Duodenal mucosa (tissue), 2 donors: ENCODE measurements around the gene FIP1L1.

ENCODE experiments used
- H3K27ac ChIP-seq: one replicate; pipeline ENCODE4 v1.7.0; 2013; ENCODE audit warnings: low read depth, low read length
- H3K27me3 ChIP-seq, 2 donors: one replicate each; pipeline ENCODE4 v1.7.0; 2013; ENCODE audit warnings: low read length in 2 of 2, control low read depth in 1 of 2; ENCODE audit not compliant: insufficient read depth in 2 of 2, control insufficient read depth in 1 of 2
- H3K36me3 ChIP-seq, 2 donors: one replicate each; pipeline ENCODE4 v1.7.0; 2013; ENCODE audit warnings: low read length in 2 of 2, control low read depth in 1 of 2; ENCODE audit not compliant: insufficient read depth in 2 of 2, control insufficient read depth in 1 of 2
- H3K4me1 ChIP-seq, 2 donors: one replicate each; pipeline ENCODE4 v1.7.0; 2013; ENCODE audit warnings: low read length in 2 of 2, control low read depth in 1 of 2; ENCODE audit not compliant: insufficient read depth in 2 of 2, control insufficient read depth in 1 of 2
- H3K4me3 ChIP-seq, 2 donors: one replicate each; pipeline ENCODE4 v1.7.0; 2013; ENCODE audit warnings: low read length in 2 of 2, low read depth in 1 of 2
- H3K9ac ChIP-seq, 2 donors: one replicate each; pipeline ENCODE4 v1.7.0; 2013; ENCODE audit warnings: low read length in 2 of 2, low read depth in 1 of 2
- H3K9me3 ChIP-seq, 2 donors: one replicate each; pipeline ENCODE4 v1.7.0; 2013; ENCODE audit warnings: low read length in 2 of 2, control low read depth in 1 of 2; ENCODE audit not compliant: control insufficient read depth in 1 of 2

FIP1L1 gene

DNA sequence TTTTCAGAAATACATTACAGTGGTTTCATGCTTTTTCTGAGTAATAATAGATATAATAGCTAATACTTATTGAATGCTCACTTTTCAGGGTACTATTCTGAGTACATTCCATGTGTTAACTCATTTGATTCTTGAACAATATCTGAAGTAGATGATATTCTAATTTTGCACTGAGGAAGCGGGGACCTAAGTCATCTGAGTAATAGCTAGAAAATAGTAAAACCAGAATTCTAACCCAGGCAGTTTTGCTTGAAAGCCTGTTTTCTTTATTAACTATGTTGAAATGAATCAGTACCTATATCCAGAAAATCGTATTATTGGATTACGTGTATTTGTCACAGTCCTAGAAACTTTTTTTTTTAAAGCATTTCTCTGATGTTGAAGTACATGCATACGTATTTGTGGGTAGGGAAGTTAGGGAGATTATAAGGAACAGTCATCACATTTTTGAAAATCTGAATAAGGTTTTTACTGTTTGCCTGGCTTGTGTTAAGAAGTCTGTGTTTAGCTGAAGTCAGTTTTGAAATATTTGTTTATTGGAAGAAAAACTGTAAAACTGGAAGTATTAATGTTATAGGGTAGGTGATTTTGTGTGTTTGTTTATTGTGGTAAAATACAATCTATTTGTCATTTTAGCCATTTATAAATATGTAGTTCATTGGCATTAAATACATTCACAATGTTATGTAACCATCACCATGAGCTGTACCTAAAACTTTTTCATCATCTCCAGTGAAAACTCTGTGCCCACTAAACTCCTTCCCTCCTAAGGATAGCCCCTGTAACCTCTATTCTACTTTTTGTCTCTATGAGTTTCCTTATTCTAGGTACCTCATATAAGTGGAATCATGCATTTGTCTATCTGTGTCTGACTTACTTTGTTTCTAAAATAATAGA is 55.3 kb downstream of the FIP1L1 start:
- H3K9me3 ChIP-seq: no peaks in the 10 kb centered on the region
- H3K27ac ChIP-seq: no peak overlapping the region
- no peaks in the 10 kb centered on the region for H3K4me1 ChIP-seq
- peaks cover 7 to 36% of the 10 kb centered on the region in 2 donors for H3K36me3 ChIP-seq
- H3K9ac ChIP-seq: no peak overlapping the region
- H3K4me3 ChIP-seq: no peak overlapping the region
- no peaks in the 10 kb centered on the region for H3K27me3 ChIP-seq

DNA sequence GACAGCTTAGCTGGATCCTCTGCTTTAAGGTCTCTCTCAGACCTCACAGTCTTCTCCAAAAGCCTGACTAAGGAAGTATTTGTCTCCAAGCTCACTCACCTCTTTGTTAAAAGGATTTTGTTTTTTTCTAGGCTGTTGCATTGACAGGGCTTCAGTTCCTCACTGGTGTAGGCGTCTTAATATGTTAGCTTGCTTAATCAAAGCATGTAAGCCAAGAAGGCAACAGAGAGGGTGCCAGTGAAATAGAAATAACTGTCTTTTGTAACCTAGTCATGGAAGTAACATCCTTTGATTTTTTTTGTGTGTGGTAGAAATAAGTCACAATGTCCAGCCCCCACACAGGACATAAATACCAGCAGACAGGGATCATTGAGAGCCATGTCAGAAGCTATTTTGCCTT is 58.8 kb downstream of the FIP1L1 start:
- Histone ChIP-seq H3K27me3 (no peaks in the 10 kb centered on the region), H3K4me3 (no peak overlapping the region), H3K36me3 (peaks cover 11 to 39% of the 10 kb centered on the region in 2 donors), H3K9ac (no peak overlapping the region), H3K27ac (no peak overlapping the region), H3K9me3 (no peaks in the 10 kb centered on the region), H3K4me1 (no peaks in the 10 kb centered on the region)

DNA sequence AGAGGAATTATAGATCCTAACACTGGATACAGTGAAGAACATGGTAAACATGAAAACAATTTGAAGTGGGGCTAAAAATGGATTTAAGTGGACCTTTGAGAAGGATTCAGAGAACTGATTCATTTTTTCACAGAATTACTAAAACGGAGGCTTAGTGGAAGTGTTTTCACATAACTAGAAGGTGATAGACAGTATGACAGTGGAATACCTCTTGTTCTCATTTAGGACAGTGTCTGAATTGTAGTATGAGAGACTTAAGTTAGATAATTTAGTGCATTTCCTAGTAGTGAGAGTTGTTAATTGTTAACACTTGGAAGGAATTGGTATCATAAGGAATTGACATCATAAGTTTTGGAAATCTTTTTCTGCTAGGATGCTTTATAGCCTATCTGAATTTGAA is 64.1 kb downstream of the FIP1L1 start:
- Histone ChIP-seq H3K4me3 (no peak overlapping the region), H3K27ac (no peak overlapping the region), H3K36me3 (peaks cover 24 to 58% of the 10 kb centered on the region in 2 donors), H3K9me3 (no peaks in the 10 kb centered on the region), H3K9ac (no peak overlapping the region), H3K27me3 (no peaks in the 10 kb centered on the region), H3K4me1 (no peaks in the 10 kb centered on the region)

DNA sequence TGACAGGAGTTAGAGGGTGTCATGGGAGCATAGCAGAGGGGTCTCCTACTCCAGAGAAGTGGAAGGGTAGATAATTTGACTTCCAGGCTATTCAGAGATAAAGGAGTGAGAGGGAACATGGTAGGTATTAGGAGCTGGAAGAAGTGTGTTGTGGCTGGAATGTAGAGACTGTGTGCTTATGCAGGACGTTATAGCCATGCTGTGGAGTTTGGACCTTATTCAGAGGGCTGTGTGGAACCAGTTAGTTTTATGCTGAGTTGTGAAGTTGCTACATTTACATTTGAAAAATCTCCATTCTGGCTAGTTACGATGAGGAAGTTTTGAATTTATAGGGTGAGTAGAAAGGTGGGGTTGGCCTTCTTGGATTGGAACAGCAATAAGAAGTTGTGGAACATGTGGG is 67.5 kb downstream of the FIP1L1 start:
- Histone ChIP-seq H3K4me3 (no peak overlapping the region), H3K4me1 (no peaks in the 10 kb centered on the region), H3K9ac (no peak overlapping the region), H3K27ac (no peak overlapping the region), H3K36me3 (peaks cover 21 to 47% of the 10 kb centered on the region in 2 donors), H3K27me3 (no peaks in the 10 kb centered on the region), H3K9me3 (no peaks in the 10 kb centered on the region)

DNA sequence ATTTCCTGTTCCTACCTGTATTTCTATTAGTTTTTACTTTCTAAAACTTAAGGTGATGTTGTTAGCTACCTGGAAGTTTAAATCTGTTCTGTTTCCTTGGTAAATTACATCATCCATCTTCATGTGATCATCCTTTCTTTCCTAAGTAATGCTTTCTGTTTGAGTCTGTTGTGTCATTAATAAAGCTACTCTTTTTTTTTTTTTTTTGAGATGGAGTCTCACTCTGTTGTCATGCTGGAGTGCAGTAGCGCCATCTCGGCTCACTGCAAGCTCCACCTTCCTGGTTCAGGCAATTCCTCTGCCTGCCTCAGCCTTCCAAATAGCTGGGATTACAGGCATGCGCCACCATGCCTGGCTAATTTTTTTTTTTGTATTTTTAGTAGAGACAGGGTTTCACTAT is 73.3 kb downstream of the FIP1L1 start:
- H3K27ac ChIP-seq: no peak overlapping the region
- no peaks in the 10 kb centered on the region for H3K27me3 ChIP-seq
- no peaks in the 10 kb centered on the region for H3K9me3 ChIP-seq
- peaks cover 3 to 34% of the 10 kb centered on the region in 2 donors for H3K36me3 ChIP-seq
- H3K4me1 ChIP-seq: no peaks in the 10 kb centered on the region
- H3K9ac ChIP-seq: no peak overlapping the region
- H3K4me3 ChIP-seq: no peak overlapping the region

DNA sequence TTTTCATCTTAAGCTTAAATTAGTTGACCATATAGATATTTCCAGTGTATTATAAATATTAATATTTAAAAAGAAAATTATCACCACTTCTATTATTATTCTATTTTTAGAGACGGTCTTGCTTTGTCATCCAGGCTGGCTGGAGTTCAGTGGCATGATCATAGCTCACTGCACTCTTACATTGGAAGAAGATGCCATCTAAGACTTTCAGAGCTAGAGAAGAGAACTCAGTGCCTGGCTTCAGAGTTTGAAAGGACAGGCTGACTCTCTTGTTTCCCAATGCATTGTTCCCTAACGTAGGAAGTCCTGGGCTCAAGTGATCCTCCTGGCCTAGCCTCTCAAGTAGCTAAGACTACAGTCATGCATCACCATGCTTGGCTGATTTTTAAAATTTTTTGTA is 75.9 kb downstream of the FIP1L1 start:
- no peaks in the 10 kb centered on the region for H3K27me3 ChIP-seq
- H3K4me3 ChIP-seq: no peak overlapping the region
- H3K36me3 ChIP-seq: peaks cover 3 to 41% of the 10 kb centered on the region in 2 donors
- no peaks in the 10 kb centered on the region for H3K9me3 ChIP-seq
- no peak overlapping the region for H3K27ac ChIP-seq
- no peaks in the 10 kb centered on the region for H3K4me1 ChIP-seq
- H3K9ac ChIP-seq: no peak overlapping the region

DNA sequence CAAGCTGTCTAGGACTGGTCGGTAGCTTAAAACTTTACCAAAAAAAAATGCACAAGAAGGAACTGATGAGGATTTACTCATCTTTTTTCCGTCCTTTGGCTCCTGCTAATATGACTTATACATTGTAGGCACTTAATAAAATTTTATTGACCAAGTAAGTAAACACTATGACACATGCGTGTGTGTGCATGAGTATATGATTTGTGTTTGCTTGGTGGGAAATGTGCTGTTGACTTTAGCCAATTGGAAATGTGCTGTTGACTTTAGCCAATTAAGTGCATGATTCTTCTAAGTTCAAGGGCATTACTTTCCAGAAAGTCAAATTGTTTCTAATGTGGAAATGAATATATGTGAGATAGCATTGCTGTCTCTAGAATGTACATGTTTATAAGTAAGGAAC is 78.3 kb downstream of the FIP1L1 start:
- H3K27me3 ChIP-seq: no peaks in the 10 kb centered on the region
- H3K9ac ChIP-seq: no peak overlapping the region
- no peaks in the 10 kb centered on the region for H3K9me3 ChIP-seq
- H3K4me1 ChIP-seq: no peaks in the 10 kb centered on the region
- no peak overlapping the region for H3K4me3 ChIP-seq
- H3K36me3 ChIP-seq: peaks cover under 1 to 48% of the 10 kb centered on the region in 2 donors
- no peak overlapping the region for H3K27ac ChIP-seq

DNA sequence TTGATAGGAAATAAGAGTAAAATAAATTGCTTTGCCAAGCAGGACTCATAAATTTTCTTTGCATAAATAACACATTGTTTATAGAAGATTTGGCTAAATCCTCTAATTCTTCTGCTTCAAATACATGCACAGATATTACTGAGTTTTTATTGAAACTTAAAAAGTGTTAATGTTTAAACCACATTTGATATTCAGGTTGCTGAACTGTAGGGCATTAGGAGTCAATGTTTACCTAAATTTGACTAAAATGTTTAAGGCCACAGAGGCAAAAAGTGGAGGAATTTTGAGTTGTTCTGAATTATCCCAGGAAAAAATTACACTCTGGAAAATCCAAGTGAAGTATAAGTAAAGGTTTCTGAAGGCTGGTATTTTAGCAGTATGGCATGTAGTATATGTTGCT is 78.7 kb downstream of the FIP1L1 start:
- H3K4me1 ChIP-seq: no peaks in the 10 kb centered on the region
- H3K36me3 ChIP-seq: peaks cover 4 to 52% of the 10 kb centered on the region in 2 donors
- H3K9me3 ChIP-seq: no peaks in the 10 kb centered on the region
- no peak overlapping the region for H3K27ac ChIP-seq
- no peak overlapping the region for H3K4me3 ChIP-seq
- no peaks in the 10 kb centered on the region for H3K27me3 ChIP-seq
- no peak overlapping the region for H3K9ac ChIP-seq

DNA sequence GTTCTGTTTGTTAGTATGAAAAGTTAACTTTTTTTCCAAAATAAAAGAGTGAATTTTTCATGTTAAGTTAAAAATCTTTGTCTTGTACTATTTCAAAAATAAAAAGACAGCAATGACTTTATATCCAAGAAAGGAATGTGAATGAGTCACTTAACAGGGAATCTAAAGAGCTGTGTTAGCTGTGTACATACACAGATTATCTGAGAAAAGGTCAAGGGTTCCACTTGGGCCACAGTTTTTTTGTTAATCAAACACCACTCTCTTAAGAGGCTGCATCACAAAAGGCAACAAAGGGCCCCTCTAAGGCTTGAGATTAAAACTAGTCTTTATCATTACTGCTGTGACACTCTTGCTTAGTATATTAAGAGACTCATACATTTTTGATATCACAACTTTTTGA is 82.1 kb downstream of the FIP1L1 start:
- no peaks in the 10 kb centered on the region for H3K4me1 ChIP-seq
- no peaks in the 10 kb centered on the region for H3K27me3 ChIP-seq
- H3K9me3 ChIP-seq: no peaks in the 10 kb centered on the region
- H3K4me3 ChIP-seq: no peak overlapping the region
- H3K9ac ChIP-seq: no peak overlapping the region
- H3K27ac ChIP-seq: no peak overlapping the region
- H3K36me3 ChIP-seq: peaks cover 9 to 46% of the 10 kb centered on the region in 2 donors

DNA sequence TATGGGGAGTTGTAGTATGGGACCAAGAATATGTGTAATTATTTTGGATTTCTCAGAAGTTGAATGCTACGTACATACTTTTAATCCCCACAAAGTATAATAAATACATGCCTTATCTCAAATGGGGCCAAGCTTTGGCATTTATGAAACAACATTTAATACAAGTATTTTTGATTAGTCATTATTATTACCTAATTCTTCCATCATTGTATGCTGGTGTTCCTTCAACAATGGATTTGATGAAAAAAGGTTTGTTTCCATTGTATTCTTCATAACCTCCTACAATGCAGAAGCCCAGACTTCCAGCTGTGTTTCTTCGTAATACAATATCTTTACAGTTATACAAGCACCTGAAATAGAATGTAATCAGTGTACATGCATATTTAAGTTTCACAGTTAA is 83.8 kb downstream of the FIP1L1 start:
- no peaks in the 10 kb centered on the region for H3K4me1 ChIP-seq
- H3K36me3 ChIP-seq: peaks cover 9 to 32% of the 10 kb centered on the region in 2 donors
- no peaks in the 10 kb centered on the region for H3K27me3 ChIP-seq
- H3K27ac ChIP-seq: no peak overlapping the region
- H3K4me3 ChIP-seq: no peak overlapping the region
- H3K9me3 ChIP-seq: no peaks in the 10 kb centered on the region
- H3K9ac ChIP-seq: no peak overlapping the region
